ENCODE results near the gene HDGF. TPM values are rescaled to one million over a fixed set of nuclear protein-coding genes. Genes with fewer than 3 reads are reported as not detected.

HDGF gene
- total RNA-seq, 1 experiment from 2014 or later, result 310 TPM

DNA sequence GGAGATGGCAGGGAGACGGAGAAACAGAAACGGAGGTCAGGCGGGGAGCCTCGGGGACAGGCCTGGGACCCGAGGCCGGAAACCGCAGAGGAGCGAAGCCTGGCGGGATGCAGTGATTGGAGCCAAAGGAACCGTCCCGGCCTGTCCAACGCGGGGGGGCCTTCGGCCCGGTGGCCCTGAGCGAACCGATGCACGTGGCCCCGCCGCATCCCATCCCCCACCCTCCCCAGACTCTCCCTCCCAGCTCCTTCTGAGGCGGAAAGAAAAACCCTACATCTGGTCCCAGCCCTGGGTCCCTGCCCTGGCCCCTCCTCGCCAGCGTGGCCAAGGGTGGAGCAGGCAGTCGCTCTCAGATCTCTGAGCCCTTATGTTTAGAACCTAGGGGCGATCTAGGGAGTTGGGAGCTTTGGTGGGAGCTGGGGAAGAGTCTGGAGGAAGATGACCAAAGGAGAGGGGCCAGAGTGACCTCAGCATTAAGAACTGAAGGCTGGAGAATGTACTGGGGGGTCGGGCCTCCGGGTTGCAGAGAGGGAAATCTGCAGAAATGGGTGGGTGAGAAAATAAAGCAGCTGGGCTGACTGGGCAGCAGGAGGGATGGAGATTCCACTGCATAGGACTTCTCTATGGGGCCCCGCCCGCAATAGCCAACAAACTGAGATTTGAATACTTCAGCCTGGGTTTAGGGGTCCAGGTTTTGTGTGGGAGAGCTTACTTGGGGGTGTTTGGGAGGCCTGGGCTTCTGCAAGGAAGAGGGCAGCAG, 44.6 kb downstream of the HDGF start:
- H3K4me1 ChIP-seq (ENCODE audit: insufficient read depth, low read length), result peaks cover 17% of the 10 kb centered on the region; the same call in 1 of the 2 replicates
- TF ChIP-seq, protein P1, sequence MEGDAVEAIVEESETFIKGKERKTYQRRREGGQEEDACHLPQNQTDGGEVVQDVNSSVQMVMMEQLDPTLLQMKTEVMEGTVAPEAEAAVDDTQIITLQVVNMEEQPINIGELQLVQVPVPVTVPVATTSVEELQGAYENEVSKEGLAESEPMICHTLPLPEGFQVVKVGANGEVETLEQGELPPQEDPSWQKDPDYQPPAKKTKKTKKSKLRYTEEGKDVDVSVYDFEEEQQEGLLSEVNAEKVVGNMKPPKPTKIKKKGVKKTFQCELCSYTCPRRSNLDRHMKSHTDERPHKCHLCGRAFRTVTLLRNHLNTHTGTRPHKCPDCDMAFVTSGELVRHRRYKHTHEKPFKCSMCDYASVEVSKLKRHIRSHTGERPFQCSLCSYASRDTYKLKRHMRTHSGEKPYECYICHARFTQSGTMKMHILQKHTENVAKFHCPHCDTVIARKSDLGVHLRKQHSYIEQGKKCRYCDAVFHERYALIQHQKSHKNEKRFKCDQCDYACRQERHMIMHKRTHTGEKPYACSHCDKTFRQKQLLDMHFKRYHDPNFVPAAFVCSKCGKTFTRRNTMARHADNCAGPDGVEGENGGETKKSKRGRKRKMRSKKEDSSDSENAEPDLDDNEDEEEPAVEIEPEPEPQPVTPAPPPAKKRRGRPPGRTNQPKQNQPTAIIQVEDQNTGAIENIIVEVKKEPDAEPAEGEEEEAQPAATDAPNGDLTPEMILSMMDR (conservative IDR thresholded peaks at IDR 0.05), result no peak
- peak; percentile 82 for DNase-seq
- no peak overlapping the region for H2AK5ac ChIP-seq (ENCODE audit: insufficient read length, low read length)
- no peak overlapping the region for H2BK20ac ChIP-seq (ENCODE audit: low read depth, low read length, poor library complexity, severe bottlenecking)
- peaks cover 3% of the 10 kb centered on the region; the same call in 1 of the 2 replicates for H3K27me3 ChIP-seq (ENCODE audit: insufficient read depth, low read length)
- Mint-ChIP-seq H3K4me3 (peak overlapping the region; percentile 74 to 91), H3K9me3 (no peaks in the 10 kb centered on the region; a peak in 1 of 5 replicates), H3K27me3 (ENCODE audit: low read depth) (peaks cover 32% of the 10 kb centered on the region), H3K27ac (peak overlapping the region; percentile 97 to 99 (median 98)), H3K36me3 (ENCODE audit: insufficient read depth in 1 of 3, low read depth in 3 of 3) (peaks cover 2 to 11% (median 5%) of the 10 kb centered on the region in 3 experiments; a peak in 6 of 7 replicates), H3K4me1 (peaks cover 73 to 77% of the 10 kb centered on the region in 2 experiments)
- no peak overlapping the region for H3T11ph ChIP-seq (ENCODE audit: low read length)
- H2BK5ac ChIP-seq (ENCODE audit: insufficient read length, low read length), result no peak overlapping the region
- H4K91ac ChIP-seq (ENCODE audit: insufficient read length, low read depth, low read length), result no peak overlapping the region
- no peaks in the 10 kb centered on the region for H3K79me2 ChIP-seq (ENCODE audit: insufficient read depth, low read length)
- no peak overlapping the region for H3K56ac ChIP-seq (ENCODE audit: insufficient read length, low read depth, low read length)
- H3K23me2 ChIP-seq (ENCODE audit: insufficient read length, low read depth, low read length, poor library complexity, severe bottlenecking), result peaks cover 39% of the 10 kb centered on the region
- H4K20me1 ChIP-seq (ENCODE audit: control insufficient read depth, insufficient read depth, insufficient read length), result no peaks in the 10 kb centered on the region
- H3K27ac ChIP-seq (ENCODE audit: insufficient read length, low read depth, low read length), result no peak overlapping the region
- H4K5ac ChIP-seq (ENCODE audit: insufficient read length, low read depth, low read length), result no peak overlapping the region
- H2BK120ac ChIP-seq (ENCODE audit: low read depth, low read length, poor library complexity, severe bottlenecking), result no peak overlapping the region
- peak overlapping the region; percentile 83 for H3K4me2 ChIP-seq (ENCODE audit: insufficient read depth, insufficient read length, low read length)
- no peak overlapping the region for H3K23ac ChIP-seq (ENCODE audit: insufficient read length, low read depth, low read length)
- H4K8ac ChIP-seq (replicated peaks; ENCODE audit: insufficient read length, low read depth, low read length), result no peak overlapping the region
- no peaks in the 10 kb centered on the region for H3K9me3 ChIP-seq (ENCODE audit: control insufficient read depth, low read depth, low read length)
- no peak overlapping the region for H2AFZ ChIP-seq (ENCODE audit: low read length)
- H3K9ac ChIP-seq (ENCODE audit: extremely low read depth, insufficient read length, low read length), result peak overlapping the region; percentile 3
- H2BK15ac ChIP-seq (ENCODE audit: low read depth, low read length), result no peak overlapping the region
- H3K4ac ChIP-seq (ENCODE audit: low read depth, low read length), result no peak overlapping the region
- no peaks in the 10 kb centered on the region for H3K79me1 ChIP-seq (ENCODE audit: insufficient read depth, low read depth, low read length, poor library complexity, severe bottlenecking)
- no CpG with 5 or more reads among the region's 29 CpGs for WGBS (ENCODE audit: extremely low coverage, insufficient read length, low lambda C conversion rate)
- H3K14ac ChIP-seq (ENCODE audit: insufficient read depth, low read length), result peak overlapping the region; percentile 27; the same call in 1 of the 2 replicates
- H2BK12ac ChIP-seq (ENCODE audit: insufficient read length, low read depth, low read length), result no peak overlapping the region
- H3K18ac ChIP-seq (ENCODE audit: insufficient read length, low read depth, low read length), result peak overlapping the region; percentile 39
